PC-3 (cell line): ENCODE data around the gene FAT2. TPM values are rescaled to one million over a fixed set of nuclear protein-coding genes. Genes with fewer than 3 reads are reported as not detected.

Experiments
- ATAC-seq: fragments of 200-7000 bp; cut with Tn5 transposase; 2 replicates; pipeline ENCODE4 v1.9.1; 2020; ENCODE audit warnings: mild to moderate bottlenecking, moderate library complexity
- BruUV-seq: library from RNA; stranded (reverse); fragments of 400-500 nt; replicated peaks from 2 replicates; lab custom pipeline; 2021; lab: Mats Ljungman, UMichigan
- CTCF ChIA-PET: fragments of 300-600 bp; sonication (Branson Sonifier 250); formaldehyde crosslinking; loops from one replicate; lab custom pipeline; 2022; ENCODE audit warnings: antibody characterized with exemption; lab: Charles Lee
- POLR2A ChIA-PET: fragments of 300-600 bp; sonication (Branson Sonifier 250); formaldehyde crosslinking; loops from one replicate; lab custom pipeline; 2022; ENCODE audit warnings: antibody characterized with exemption; ENCODE audit not compliant: unreplicated experiment; lab: Charles Lee
- DNase-seq: peaks from one replicate; pipeline ENCODE4 v3.0.0-alpha.2; 2015
- H2AFZ ChIP-seq: fragments of 300-600 bp; sonication (generic); 2 replicates; pipeline ENCODE4 v1.6.0; 2016; ENCODE audit warnings: antibody characterized with exemption, low read length
- H3F3A ChIP-seq: fragments of 300-600 bp; sonication (generic); one replicate; pipeline ENCODE4 v1.6.0; 2017; ENCODE audit warnings: antibody characterized with exemption, low read length, control low read depth, mild to moderate bottlenecking; ENCODE audit not compliant: unreplicated experiment
- H3K27ac ChIP-seq: fragments of 300-600 bp; sonication (generic); 2 replicates; pipeline ENCODE4 v1.5.1; 2016; ENCODE audit warnings: mild to moderate bottlenecking, low read length
- H3K27me3 ChIP-seq: fragments of 300-600 bp; sonication (generic); 2 replicates; pipeline ENCODE4 v1.6.1; 2016; ENCODE audit warnings: low read length, mixed read lengths
- H3K36me3 ChIP-seq: fragments of 300-600 bp; sonication (generic); 2 replicates; pipeline ENCODE4 v1.6.1; 2016; ENCODE audit warnings: low read depth, mixed run types, low read length, mixed read lengths
- H3K4me1 ChIP-seq: fragments of 300-600 bp; sonication (generic); 2 replicates; pipeline ENCODE4 v1.5.1; 2016; ENCODE audit warnings: low read length; ENCODE audit not compliant: insufficient read depth
- H3K4me2 ChIP-seq: fragments of 300-600 bp; sonication (generic); 2 replicates; pipeline ENCODE4 v1.6.0; 2016; ENCODE audit warnings: low read length
- H3K4me3 ChIP-seq: fragments of 300-600 bp; sonication (generic); 2 replicates; pipeline ENCODE4 v1.5.1; 2016; ENCODE audit warnings: mild to moderate bottlenecking, low read length, mixed read lengths
- H3K79me2 ChIP-seq: fragments of 300-600 bp; sonication (generic); 2 replicates; pipeline ENCODE4 v1.6.1; 2017; ENCODE audit warnings: low read length, mixed read lengths
- H3K9ac ChIP-seq: fragments of 300-600 bp; sonication (generic); 2 replicates; pipeline ENCODE4 v1.6.0; 2016; ENCODE audit warnings: mild to moderate bottlenecking, low read length
- H3K9me2 ChIP-seq: fragments of 300-600 bp; sonication (generic); replicated peaks from 2 replicates; pipeline ENCODE4 v1.6.1; 2016; ENCODE audit warnings: mixed run types, low read length, mixed read lengths
- H3K9me3 ChIP-seq: fragments of 300-600 bp; sonication (generic); 2 replicates; pipeline ENCODE4 v1.6.1; 2016; ENCODE audit warnings: low read length, mixed read lengths
- H4K20me1 ChIP-seq: fragments of 300-600 bp; sonication (generic); 2 replicates; pipeline ENCODE4 v1.6.1; 2016; ENCODE audit warnings: low read length, mixed read lengths
- EZH2 ChIP-seq: fragments of 300-600 bp; sonication (generic); IDR thresholded peaks from one replicate; pipeline ENCODE4 v1.6.1; 2017; ENCODE audit warnings: antibody characterized with exemption, mild to moderate bottlenecking, low read length; ENCODE audit not compliant: unreplicated experiment
- EZH2phosphoT487 ChIP-seq: fragments of 300-600 bp; sonication (generic); IDR thresholded peaks from 2 replicates; pipeline ENCODE4 v1.6.1; 2018; ENCODE audit warnings: mild to moderate bottlenecking, antibody characterized with exemption, low read length, borderline replicate concordance
- intact Hi-C: fragments of 100-400 bp; cut with micrococcal nuclease; formaldehyde crosslinking; loops from 2 replicates; pipeline ENCODE4 v1.9.0; 2023
- total RNA-seq: library from RNA; depleted of rRNA; stranded (reverse); fragments of >200 nt; gene quantifications from 2 replicates; pipeline ENCODE4 v1.2.3, GENCODE V29; 2014
- TF ChIP-seq, protein P1 (sequence below): fragments of 300-600 bp; sonication (generic); conservative IDR thresholded peaks from 2 replicates; pipeline ENCODE4 v1.5.1; 2017; ENCODE audit warnings: antibody characterized with exemption, low read depth, mild to moderate bottlenecking, low read length

The FAT2 gene
- total RNA-seq, 1 experiment from 2014 or later, result not detected

DNA sequence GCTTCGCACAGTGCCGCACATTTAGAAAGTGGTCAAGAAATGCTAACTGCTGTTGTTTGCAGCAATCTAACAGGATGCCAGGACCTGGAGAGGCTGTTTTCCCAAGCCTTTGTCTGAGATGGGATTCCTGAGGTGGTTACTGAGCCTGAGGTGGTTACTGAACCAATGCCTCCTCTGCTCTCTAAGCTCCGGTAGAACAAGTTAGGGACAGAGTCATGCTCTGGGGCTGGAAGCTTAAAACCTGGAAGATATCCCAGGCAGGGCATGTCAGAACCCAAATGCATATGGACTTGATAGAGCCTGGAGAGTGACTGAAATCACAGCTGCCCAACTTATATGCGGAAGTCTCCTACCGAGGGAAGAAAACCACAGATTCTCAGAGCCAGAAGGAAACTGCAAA lies 46.5 kb upstream of the FAT2 start:
- Histone ChIP-seq H2AFZ (no peak overlapping the region), H3K9ac (no peak overlapping the region), H3K27ac (no peak overlapping the region), H3K27me3 (peaks cover 35% of the 10 kb centered on the region), H4K20me1 (no peaks in the 10 kb centered on the region), H3K4me3 (no peak overlapping the region), H3K4me1 (no peaks in the 10 kb centered on the region), H3K79me2 (no peaks in the 10 kb centered on the region), H3K9me3 (no peaks in the 10 kb centered on the region), H3K36me3 (no peaks in the 10 kb centered on the region), H3K9me2 (no peaks in the 10 kb centered on the region), H3F3A (no peaks in the 10 kb centered on the region), H3K4me2 (no peak overlapping the region)
- CTCF ChIA-PET, result no interaction called here
- intact Hi-C loops, result no loop called here
- no TSS peak for BruUV-seq
- TF ChIP-seq EZH2phosphoT487, result no peak
- no peak for TF ChIP-seq EZH2
- TF ChIP-seq, protein P1, sequence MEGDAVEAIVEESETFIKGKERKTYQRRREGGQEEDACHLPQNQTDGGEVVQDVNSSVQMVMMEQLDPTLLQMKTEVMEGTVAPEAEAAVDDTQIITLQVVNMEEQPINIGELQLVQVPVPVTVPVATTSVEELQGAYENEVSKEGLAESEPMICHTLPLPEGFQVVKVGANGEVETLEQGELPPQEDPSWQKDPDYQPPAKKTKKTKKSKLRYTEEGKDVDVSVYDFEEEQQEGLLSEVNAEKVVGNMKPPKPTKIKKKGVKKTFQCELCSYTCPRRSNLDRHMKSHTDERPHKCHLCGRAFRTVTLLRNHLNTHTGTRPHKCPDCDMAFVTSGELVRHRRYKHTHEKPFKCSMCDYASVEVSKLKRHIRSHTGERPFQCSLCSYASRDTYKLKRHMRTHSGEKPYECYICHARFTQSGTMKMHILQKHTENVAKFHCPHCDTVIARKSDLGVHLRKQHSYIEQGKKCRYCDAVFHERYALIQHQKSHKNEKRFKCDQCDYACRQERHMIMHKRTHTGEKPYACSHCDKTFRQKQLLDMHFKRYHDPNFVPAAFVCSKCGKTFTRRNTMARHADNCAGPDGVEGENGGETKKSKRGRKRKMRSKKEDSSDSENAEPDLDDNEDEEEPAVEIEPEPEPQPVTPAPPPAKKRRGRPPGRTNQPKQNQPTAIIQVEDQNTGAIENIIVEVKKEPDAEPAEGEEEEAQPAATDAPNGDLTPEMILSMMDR, result no peak
- POLR2A ChIA-PET, result no interaction called here
- no peak for ATAC-seq
- DNase-seq, result no peak

DNA sequence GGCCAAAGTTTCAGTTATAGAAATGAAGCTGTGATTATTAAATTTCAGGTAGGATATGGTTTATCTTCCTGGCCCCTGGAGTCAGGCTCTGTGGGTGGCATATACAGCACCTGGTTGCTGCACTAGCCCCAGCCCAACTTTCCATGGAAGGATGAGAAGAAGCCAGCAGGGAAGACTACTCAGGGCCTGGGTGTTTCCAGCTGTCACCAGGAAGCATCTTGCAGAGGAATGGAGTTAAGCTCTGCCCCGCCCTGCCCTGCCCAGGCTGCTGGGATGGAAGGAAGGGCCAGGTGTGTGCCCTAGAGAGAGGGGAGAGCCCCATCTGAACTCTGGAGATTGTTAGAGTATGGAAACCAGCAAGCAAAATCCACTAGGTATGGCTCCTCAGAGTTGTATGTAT lies 42.8 kb upstream of the FAT2 start:
- intact Hi-C loops, result no loop called here
- no peak overlapping the region for H3K4me2 ChIP-seq
- CTCF ChIA-PET, result interaction anchor here (0.6 kb wide), 1 partner anchor 632 kb away, joined by 4 read pairs; no protein-coding TSS in a partner anchor
- ATAC-seq (no peak), DNase-seq (no peak)
- H4K20me1 ChIP-seq, result no peaks in the 10 kb centered on the region
- H3K4me1 ChIP-seq, result no peaks in the 10 kb centered on the region
- no peak overlapping the region for H3K4me3 ChIP-seq
- TF ChIP-seq, protein P1, result no peak
- TF ChIP-seq EZH2 (no peak), EZH2phosphoT487 (no peak)
- H3K9me3 ChIP-seq, result no peaks in the 10 kb centered on the region
- POLR2A ChIA-PET, result no interaction called here
- H3K36me3 ChIP-seq, result no peaks in the 10 kb centered on the region
- no peak overlapping the region for H3K9ac ChIP-seq
- no peak overlapping the region for H2AFZ ChIP-seq
- H3K9me2 ChIP-seq, result no peaks in the 10 kb centered on the region
- no peak overlapping the region for H3K27ac ChIP-seq
- peaks cover 34% of the 10 kb centered on the region for H3K27me3 ChIP-seq
- no TSS peak for BruUV-seq
- H3F3A ChIP-seq, result no peaks in the 10 kb centered on the region
- H3K79me2 ChIP-seq, result no peaks in the 10 kb centered on the region

DNA sequence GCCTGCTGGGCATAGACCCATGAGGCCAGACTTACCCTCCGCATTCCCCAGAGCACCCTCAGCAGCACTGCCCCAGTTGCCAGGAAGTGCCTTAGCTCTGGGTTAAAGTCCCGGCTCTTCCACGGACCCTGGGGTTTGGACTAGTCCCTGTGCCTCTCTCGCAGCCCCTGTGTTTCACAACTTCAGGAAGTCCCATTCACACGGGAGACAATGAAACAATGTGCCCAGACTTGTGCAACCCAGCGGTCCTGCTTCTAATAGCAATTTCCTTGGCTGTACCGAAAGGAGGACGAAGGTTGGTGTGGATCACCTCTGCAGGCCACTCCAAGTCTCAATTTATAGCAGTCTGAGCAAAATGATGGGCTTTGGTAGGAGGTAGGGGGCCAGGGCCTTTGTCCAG lies 41.8 kb upstream of the FAT2 start:
- BruUV-seq, result no TSS peak

More for the DNA sequence above, 41.8 kb upstream of the FAT2 start:
- H2AFZ ChIP-seq, result no peak overlapping the region
- DNase-seq (no peak), ATAC-seq (no peak)
- H3K9ac ChIP-seq, result no peak overlapping the region
- ChIA-PET POLR2A (no interaction called here), CTCF (no interaction called here)
- H3K79me2 ChIP-seq, result no peaks in the 10 kb centered on the region
- no peak overlapping the region for H3K27ac ChIP-seq
- H3K9me3 ChIP-seq, result no peaks in the 10 kb centered on the region
- H3K4me1 ChIP-seq, result no peaks in the 10 kb centered on the region
- no peaks in the 10 kb centered on the region for H3K9me2 ChIP-seq
- no peak overlapping the region for H3K4me2 ChIP-seq
- H3K27me3 ChIP-seq, result peaks cover 29% of the 10 kb centered on the region
- H3K36me3 ChIP-seq, result no peaks in the 10 kb centered on the region
- intact Hi-C loops, result no loop called here
- H3K4me3 ChIP-seq, result no peak overlapping the region
- no peaks in the 10 kb centered on the region for H4K20me1 ChIP-seq
- TF ChIP-seq, protein P1, result no peak
- H3F3A ChIP-seq, result no peaks in the 10 kb centered on the region
